HG03354 (cell line): ENCODE data around the gene PANK2.
"Not testable (repeated sequence)": the region's sequence is repeated elsewhere in the genome, so short reads cannot be mapped to it uniquely, and the experiment has no call there.

Experiments used
- ATAC-seq: cut with Tn5 transposase; IDR thresholded peaks from one replicate; pipeline ENCODE4 v1.9.1; 2021; ENCODE audit warnings: mild to moderate bottlenecking; ENCODE audit not compliant: unreplicated experiment, poor library complexity, severe bottlenecking

PANK2 gene

DNA sequence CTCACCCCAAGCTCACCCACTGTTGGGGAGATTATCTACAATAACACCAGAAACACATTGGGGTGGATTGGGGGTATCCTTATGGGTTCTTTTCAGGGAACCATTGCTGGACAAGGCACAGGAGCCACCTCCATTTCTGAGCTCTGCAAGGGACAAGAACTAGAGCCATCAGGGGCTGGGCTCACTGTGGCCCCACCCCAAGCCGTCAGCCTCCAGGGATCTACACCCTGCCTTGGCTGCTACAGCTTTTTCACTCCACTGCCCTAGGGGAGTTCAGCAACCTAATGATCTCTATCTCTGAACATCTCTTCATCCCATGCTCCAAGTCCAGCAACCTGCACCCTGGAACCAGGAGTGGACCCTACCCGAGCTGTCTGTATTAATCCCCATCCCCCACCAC, 21.4 kb upstream of the PANK2 start:
- ATAC-seq: no peak

GRCh38 chr20:3869839-3870634, 19.1 kb upstream of the PANK2 start:
- ATAC-seq: no peak

DNA sequence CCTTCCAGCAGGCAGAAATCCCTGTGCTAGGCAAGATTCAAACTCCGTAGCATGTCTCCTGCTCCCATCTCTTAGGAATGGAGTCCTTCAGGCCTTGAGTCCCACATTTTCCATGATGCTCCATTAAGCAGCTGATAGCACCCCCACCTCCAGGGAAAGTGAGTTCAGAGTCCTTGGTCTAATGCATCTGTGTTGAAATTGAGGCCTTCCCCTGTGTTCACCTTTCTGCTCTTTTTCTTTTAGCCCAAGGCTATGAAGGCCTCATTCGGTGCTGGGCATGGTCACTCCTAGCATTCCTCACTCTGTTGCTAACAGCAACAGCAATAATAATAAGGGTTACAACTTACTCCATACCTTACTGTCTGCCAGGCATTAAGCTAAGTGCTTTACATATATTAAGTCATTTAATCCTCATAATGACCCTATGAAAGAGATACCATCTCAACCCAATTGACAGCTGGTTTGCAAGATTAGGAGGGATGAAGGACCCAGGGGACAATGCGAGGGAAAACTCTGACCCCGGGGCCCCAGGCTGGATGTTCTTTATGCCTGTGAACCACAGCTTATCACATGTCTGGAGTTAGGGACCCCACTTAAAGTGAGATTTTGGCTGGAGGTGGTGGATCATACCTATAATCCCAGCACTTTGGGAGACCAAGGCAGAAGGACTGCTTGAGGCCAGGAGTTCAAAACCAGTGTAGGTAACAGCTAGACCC, 17.5 kb upstream of the PANK2 start:
- no peak for ATAC-seq

GRCh38 chr20:3873507-3873906, 15.7 kb upstream of the PANK2 start:
- no peak for ATAC-seq

DNA sequence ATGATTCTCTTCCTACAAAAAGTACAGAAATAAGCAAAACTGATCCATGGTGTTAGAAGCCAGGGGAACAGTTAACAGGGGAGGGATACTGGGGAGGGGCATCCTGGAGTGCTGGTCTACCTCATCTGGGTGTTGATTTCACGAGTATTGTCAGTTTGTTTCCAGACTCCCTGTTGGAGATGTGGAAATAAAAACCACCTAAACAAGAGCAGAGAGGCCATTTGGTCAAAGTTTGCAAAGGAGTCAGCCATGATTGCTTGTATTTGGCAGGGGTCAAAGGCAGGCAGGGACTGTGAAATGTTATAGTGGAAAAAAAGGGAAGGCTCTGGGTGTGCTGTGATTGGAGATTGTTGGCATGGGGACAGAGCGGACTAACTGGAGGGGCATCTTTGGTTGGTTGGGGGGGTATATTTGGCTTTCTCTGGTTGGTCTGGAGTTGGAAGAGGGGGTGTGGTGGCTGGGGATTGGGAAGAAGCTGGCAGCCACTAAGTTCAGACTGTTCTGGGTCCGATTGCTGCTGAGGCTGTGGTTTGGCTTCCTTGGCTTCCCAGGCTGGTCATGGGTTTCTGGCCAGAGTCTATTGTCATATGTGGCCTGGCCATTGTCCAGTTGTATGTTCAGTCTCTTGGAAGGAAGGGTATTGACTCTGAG, 14.9 kb upstream of the PANK2 start:
- no peak for ATAC-seq

DNA sequence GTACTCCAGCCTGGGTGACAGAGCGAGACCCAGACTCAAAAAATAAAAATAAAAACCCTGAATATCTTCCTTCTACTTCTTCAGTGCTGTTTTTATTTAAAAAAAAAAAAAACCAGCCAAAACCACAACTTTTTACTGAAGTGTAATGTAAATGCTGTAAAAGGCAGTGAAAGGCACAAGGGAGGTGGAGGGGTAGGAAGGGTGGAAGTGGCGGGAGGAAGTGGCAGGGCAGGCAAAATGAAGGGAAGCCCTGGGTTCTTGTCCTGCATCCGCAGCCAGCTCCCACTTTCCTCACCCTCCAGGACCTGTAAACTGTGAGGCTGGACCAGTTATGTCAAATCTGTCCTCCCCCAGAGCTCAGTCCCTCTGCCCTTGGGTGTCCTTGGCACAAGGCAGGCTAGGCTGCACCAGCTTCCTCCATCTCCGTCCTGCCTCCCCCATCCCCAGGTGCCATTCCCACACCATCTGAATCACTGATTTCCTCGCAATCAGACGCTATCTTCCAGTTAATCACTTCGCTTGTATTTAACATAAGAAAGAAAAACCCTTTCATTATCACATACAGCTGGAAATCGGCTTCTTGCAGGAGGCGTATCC, 13.7 kb upstream of the PANK2 start:
- no peak for ATAC-seq

GRCh38 chr20:3876000-3876399, 13.2 kb upstream of the PANK2 start:
- no peak for ATAC-seq

DNA sequence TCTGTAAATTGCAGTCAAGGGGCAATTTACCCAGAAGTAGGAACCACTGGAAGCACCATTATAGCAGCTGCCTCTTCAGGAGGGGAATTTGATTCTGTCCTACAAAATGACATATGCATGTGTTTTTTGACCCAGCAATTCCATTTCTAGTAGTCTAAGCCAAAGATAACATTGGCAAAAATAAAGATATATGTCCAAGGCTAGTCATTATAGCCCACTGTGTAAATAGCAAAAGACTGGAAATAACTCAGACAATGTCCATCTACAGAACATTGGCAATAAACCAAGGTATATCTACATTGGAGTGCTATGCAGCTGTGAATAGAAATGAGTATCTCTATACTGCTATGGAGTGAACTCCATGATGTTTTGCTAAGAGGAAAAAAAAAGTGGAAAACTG, 12.5 kb upstream of the PANK2 start:
- no peak for ATAC-seq

DNA sequence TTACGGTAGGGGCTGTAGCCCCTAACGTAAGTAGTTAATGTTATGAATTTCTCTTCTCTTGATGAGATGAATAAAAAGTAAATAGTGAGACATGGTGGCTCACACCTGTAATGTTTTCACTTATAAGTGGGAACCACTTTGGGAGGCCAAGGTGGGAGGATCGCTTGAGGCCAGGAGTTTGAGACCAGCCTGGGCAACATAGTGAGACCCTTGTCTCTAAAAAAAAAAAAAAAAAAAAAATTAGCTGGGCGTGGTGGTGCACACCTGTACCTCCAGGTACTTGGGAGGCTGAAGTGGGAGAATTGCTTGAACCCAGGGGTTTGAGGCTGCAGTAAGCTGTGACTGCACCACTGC, 10.3 kb upstream of the PANK2 start:
- not testable (repeated sequence) for ATAC-seq

DNA sequence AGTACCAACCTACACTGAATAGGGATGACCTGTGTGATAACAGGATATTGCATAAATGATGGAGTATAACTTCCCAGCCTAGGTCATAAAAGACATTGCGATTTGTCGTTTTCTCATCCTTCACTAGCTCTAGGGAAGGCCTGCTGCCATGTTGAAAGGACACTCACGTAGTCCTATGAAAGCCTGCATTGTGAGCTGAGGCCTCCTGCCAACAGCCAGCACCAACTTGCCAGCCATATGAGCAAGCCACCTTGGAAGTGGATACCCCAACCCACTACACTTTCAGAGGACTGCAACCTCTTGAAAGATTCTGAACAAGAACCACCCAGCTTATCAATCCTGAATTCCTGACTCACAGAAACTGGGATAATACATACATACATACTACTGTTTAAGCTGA, 3.5 kb upstream of the PANK2 start:
- ATAC-seq: no peak

DNA sequence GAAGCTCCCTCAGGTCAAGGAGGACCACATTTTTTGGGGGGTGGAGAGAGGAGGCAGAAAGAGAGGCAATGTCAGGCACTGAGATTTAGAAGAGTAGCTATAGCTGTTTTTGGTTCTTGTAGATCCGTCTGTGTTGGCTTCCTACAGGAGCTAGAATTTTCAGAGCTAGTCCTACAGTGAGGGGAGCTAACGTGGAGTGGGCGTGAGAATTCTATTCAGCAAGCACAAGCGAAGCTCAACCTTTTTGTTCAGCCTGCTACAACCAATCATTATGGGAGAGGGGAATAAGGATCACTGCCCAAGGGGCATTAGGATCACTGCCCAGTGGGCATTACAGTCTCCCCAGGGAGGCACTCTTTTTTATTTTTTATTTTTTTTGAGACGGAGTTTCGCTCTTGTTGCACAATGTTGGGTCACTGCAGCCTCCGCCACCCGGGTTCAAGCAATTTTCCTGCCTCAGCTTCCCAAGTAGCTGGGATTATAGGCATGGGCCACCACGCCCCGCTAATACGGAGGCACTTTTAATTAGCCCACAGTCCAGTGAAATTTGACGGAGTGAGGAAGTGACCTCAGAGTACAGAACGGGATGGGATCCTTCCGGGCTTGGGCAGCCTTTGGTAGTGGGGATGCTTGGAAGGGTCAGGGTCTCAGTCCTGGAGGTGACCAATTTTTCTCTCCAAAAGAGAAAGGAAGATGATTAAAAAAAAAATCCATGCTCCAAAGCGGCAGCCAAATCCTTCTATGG, 1.1 kb upstream of the PANK2 start:
- ATAC-seq: no peak

GRCh38 chr20:3889489-3890397, 556 bp downstream of the PANK2 start:
- peak; percentile 36 for ATAC-seq

- no peak for ATAC-seq
Observed at GRCh38 chr20:3890398-3890751, 1.2 kb downstream of the PANK2 start.

DNA sequence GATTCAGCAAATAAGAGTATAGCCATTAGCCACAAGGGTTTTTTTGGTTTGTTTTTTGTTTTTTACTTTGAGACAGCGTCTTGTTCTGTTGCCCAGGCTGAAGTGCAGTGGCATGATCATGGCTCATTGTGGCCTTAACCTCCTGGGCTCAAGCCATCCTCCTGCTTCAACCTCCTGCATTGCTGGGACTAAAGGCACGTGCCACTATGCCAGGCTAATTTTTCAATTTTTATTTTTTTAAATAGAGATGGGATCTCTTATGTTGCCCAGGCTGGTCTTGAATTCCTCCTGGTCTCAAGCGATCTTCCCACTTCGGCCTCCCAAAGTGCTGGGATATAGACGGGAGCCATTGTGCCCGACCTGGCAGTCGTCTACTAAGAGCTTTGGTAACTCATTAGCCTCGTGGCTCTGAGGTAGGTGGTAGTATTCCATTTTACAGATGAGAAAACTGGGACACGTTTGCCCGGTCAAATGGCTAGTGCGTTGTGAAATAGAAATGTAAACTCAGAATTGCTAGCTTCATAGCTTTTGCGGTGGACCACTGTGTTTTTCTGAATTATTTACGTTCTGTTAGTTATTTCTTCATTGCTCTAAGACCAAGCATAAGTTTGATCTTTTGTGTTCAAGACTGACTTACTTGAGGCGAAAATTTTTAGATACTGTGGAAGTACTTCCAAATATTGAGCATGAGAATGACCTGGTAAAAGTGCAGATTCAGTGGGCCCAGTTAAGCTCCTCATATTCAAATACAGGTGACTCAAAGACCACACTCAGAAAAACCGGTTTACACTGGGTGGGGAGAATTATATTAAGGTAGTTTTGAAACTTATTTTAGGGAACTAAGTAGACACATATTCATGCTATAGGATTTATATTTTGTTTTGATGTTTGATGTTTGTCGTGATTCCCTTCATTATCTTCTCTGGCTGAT, 2.1 kb downstream of the PANK2 start:
- no peak for ATAC-seq

GRCh38 chr20:3894796-3895195, 5.6 kb downstream of the PANK2 start:
- no peak for ATAC-seq

GRCh38 chr20:3896302-3896701, 7.1 kb downstream of the PANK2 start:
- ATAC-seq: no peak

DNA sequence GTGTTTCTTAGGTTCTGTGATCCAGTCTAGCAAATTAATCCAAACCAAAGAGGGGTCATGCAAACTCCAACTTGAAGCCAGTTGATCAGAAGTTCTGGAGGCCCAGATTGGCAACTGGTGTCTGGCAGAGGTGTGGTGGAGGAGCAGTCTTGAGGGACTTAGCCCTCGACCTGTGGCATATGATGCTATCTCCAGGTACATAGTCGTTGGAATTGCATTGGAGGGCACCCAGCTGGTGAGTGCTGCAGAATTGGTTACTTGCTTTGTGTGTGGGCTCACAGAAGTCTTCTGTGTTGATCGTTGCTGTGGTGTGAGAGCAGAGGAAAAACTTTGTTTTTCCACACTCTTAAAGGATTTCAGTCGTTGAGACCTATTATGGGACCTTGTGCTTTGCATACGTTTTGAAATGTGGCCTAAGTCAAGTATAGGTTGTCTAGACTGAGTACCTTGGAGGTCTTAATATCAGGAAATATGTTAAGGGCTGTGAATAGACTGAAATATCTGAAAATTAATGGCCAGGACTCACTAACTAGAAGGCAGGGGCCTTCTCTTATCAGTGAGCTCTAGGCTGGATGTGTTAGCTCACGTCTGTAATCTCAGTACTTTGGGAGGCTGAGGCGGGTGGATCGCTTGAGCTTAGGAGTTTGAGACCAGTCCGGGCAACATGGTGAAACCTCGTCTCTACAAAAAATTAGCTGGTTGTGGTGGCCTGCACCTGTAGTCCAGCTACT, 7.8 kb downstream of the PANK2 start:
- ATAC-seq: no peak
